Adrenal gland (tissue), 5 donors: Measurements from ENCODE around the gene ZNHIT2.

Experiments
- CTCF ChIP-seq, 6 experiments: fragments of 450-650 bp in 4 of 6; fragments of 200-600 bp in 2 of 6; sonication (generic) in 1 of 6; IDR thresholded peaks; 1 replicate in 5 of 6; 2 replicates in 1 of 6; pipeline versions ENCODE4 v1.5.1 to v1.8.0; 2016 to 2021; ENCODE audit warnings: antibody characterized with exemption in 6 of 6, mild to moderate bottlenecking in 2 of 6, moderate library complexity in 1 of 6
- POLR2A ChIP-seq, 2 donors: fragments of 450-650 bp; IDR thresholded peaks; one replicate each; pipeline ENCODE4 v1.6.1; 2017; ENCODE audit warnings: antibody characterized with exemption in 2 of 2, mild to moderate bottlenecking in 2 of 2, moderate library complexity in 1 of 2
- donor health status: DM: no; HTN: no; CAD: no.

- TF ChIP-seq CTCF (IDR thresholded peaks at IDR 0.05) (no peak), POLR2A (IDR thresholded peaks at IDR 0.05) (no peak)
Observed at GRCh38 chr11:65084598-65085375, 32.7 kb downstream of the ZNHIT2 start.
